Mesendoderm (in vitro differentiated cells): ENCODE data around the gene CH25H.
"Not testable (repeated sequence)": the region's sequence is repeated elsewhere in the genome, so short reads cannot be mapped to it uniquely, and the experiment has no call there.

Source experiments
- DNase-seq: peaks from one replicate; pipeline ENCODE4 v3.0.0; 2013
- H2AK5ac ChIP-seq: 2 replicates; pipeline ENCODE4 v1.6.1; 2013; ENCODE audit warnings: low read length, inconsistent platforms
- H2BK120ac ChIP-seq: 2 replicates; pipeline ENCODE4 v1.6.1; 2013; ENCODE audit warnings: low read depth, mild to moderate bottlenecking, low read length, moderate library complexity, mixed read lengths
- H2BK15ac ChIP-seq: replicated peaks from 2 replicates; pipeline ENCODE4 v1.6.1; 2013; ENCODE audit warnings: low read depth, mild to moderate bottlenecking, moderate library complexity
- H2BK5ac ChIP-seq: 2 replicates; pipeline ENCODE4 v1.6.1; 2013; ENCODE audit warnings: low read length, inconsistent platforms
- H3K18ac ChIP-seq: 2 replicates; pipeline ENCODE4 v1.6.1; 2013; ENCODE audit warnings: mild to moderate bottlenecking, low read length, mixed read lengths
- H3K23ac ChIP-seq: one replicate; pipeline ENCODE4 v1.6.1; 2013; ENCODE audit warnings: low read length
- H3K27ac ChIP-seq: 2 replicates; pipeline ENCODE4 v1.5.1; 2013; ENCODE audit warnings: low read depth, mild to moderate bottlenecking, inconsistent platforms, low read length, moderate library complexity
- H3K27me3 ChIP-seq: 2 replicates; pipeline ENCODE4 v1.6.1; 2013; ENCODE audit warnings: low read length, control low read depth, mild to moderate bottlenecking, inconsistent platforms; ENCODE audit not compliant: insufficient read depth, poor library complexity
- H3K36me3 ChIP-seq: 2 replicates; pipeline ENCODE4 v1.6.1; 2013; ENCODE audit warnings: low read length, inconsistent platforms; ENCODE audit not compliant: control insufficient read depth, insufficient read depth
- H3K4ac ChIP-seq: one replicate; pipeline ENCODE4 v1.6.1; 2013; ENCODE audit warnings: low read depth, mild to moderate bottlenecking, low read length, moderate library complexity
- H3K4me1 ChIP-seq: 2 replicates; pipeline ENCODE4 v1.6.1; 2013; ENCODE audit warnings: low read depth, low read length, inconsistent platforms; ENCODE audit not compliant: control insufficient read depth
- H3K4me2 ChIP-seq: 2 replicates; pipeline ENCODE4 v1.6.1; 2013; ENCODE audit warnings: low read length
- H3K4me3 ChIP-seq: 2 replicates; pipeline ENCODE4 v1.5.1; 2013; ENCODE audit warnings: mild to moderate bottlenecking, low read length
- H3K56ac ChIP-seq: one replicate; pipeline ENCODE4 v1.6.1; 2013; ENCODE audit warnings: low read length
- H3K79me1 ChIP-seq: 2 replicates; pipeline ENCODE4 v1.6.1; 2013; ENCODE audit warnings: low read length, inconsistent platforms
- H3K79me2 ChIP-seq: 2 replicates; pipeline ENCODE4 v1.6.1; 2013; ENCODE audit warnings: mild to moderate bottlenecking, low read length; ENCODE audit not compliant: control insufficient read depth, insufficient read depth
- H3K9ac ChIP-seq: 2 replicates; pipeline ENCODE4 v1.6.1; 2013; ENCODE audit warnings: low read length, inconsistent platforms
- H4K5ac ChIP-seq: one replicate; pipeline ENCODE4 v1.6.1; 2013; ENCODE audit warnings: low read length
- H4K8ac ChIP-seq: one replicate; pipeline ENCODE4 v1.6.1; 2013; ENCODE audit warnings: low read depth, mild to moderate bottlenecking, control low read depth, low read length, moderate library complexity
- WGBS: extraction: QIAGEN DNeasy Blood & Tissue Kit; methylation state at CpG from one replicate; pipeline ENCODE4 v1.1.7; 2013; ENCODE audit warnings: low lambda C conversion rate, missing lambda C conversion rate; ENCODE audit not compliant: insufficient coverage; ENCODE audit errors: extremely low coverage; 5-methylcytosine and 5-hydroxymethylcytosine counted together

CH25H gene

GRCh38 chr10:89203237-89203636 is 3.9 kb downstream of the CH25H start:
- Histone ChIP-seq H3K23ac (no peak overlapping the region), H3K79me1 (no peaks in the 10 kb centered on the region), H3K4me1 (peaks cover 2% of the 10 kb centered on the region), H3K4me2 (no peak overlapping the region), H2BK15ac (no peak overlapping the region), H2AK5ac (no peak overlapping the region), H3K56ac (no peak overlapping the region), H2BK5ac (no peak overlapping the region), H3K27ac (no peak overlapping the region), H3K79me2 (no peaks in the 10 kb centered on the region), H3K4ac (no peak overlapping the region), H3K27me3 (peaks cover 20% of the 10 kb centered on the region), H3K36me3 (no peaks in the 10 kb centered on the region), H3K18ac (no peak overlapping the region), H3K4me3 (no peak overlapping the region), H3K9ac (no peak overlapping the region), H2BK120ac (no peak overlapping the region), H4K5ac (no peak overlapping the region), H4K8ac (no peak overlapping the region)
- WGBS, result no CpG with 5 or more reads among the region's 1 CpG
- DNase-seq, result no peak

DNA sequence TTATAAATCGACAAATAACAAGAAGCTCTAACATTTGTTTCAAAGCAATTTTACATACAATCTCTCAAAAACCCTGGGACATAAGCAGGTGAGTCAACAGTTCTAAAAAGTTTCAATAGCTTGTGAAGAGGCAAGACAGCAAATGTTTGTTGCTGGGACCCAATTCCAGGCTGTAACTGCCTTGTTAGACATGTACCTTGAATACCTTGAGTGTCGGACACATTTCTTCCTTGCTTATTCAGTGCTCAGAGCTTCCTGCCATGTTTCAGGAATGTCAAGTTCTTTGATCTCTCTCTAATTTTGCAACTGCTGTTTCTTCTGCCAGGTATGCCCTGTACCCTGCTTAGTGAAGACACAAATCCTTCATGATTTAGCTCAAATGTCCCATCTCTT is 5.1 kb downstream of the CH25H start:
- no peak overlapping the region for H3K18ac ChIP-seq
- no peak overlapping the region for H3K4me2 ChIP-seq
- H3K36me3 ChIP-seq, result no peaks in the 10 kb centered on the region
- no peak overlapping the region for H2BK15ac ChIP-seq
- WGBS, result 100% methylated on average over 1 of the region's 2 CpGs
- H4K5ac ChIP-seq, result no peak overlapping the region
- H3K4me1 ChIP-seq, result no peaks in the 10 kb centered on the region
- no peak overlapping the region for H3K4ac ChIP-seq
- H3K27me3 ChIP-seq, result peaks cover 10% of the 10 kb centered on the region
- no peak overlapping the region for H2AK5ac ChIP-seq
- DNase-seq, result no peak
- H3K27ac ChIP-seq, result no peak overlapping the region
- no peak overlapping the region for H3K4me3 ChIP-seq
- no peak overlapping the region for H2BK120ac ChIP-seq
- H3K79me2 ChIP-seq, result no peaks in the 10 kb centered on the region
- H4K8ac ChIP-seq, result no peak overlapping the region
- no peak overlapping the region for H3K9ac ChIP-seq
- H3K56ac ChIP-seq, result no peak overlapping the region
- H2BK5ac ChIP-seq, result no peak overlapping the region
- no peaks in the 10 kb centered on the region for H3K79me1 ChIP-seq
- no peak overlapping the region for H3K23ac ChIP-seq

DNA sequence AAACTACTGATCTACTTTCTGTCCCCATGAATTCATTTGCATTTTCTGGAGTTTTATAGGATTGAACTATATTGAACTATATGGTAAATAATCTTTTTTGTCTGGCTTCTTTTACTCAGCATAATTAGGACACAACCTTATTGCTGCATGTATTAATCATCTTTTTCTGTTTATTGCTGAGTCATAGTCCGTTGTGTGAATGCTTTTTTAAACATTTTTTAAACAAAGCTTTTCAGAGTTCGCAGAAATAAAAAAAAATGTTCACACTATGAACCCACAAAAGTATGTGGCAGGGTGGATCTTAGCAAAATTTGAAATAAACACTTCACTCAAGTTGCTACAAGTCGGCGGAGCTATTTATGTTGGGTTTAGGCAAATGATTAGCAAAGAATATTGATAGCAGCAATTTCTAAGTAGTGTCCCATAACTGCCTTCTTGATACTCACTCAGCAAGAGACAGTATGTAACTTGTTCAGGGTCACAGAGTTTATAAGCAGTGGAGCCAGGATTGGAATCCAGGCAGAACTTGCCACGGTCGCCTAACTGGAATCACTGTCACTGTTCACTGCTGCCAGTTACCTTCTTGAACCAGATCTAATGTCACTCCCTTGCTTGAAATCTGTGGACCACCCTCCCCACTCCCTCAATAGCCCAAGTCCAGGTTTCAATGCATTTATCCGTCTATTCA is 5.6 kb downstream of the CH25H start:
- 100% methylated on average over 1 of the region's 7 CpGs for WGBS
- no peak overlapping the region for H2BK120ac ChIP-seq
- H3K36me3 ChIP-seq, result no peaks in the 10 kb centered on the region
- H3K4me2 ChIP-seq, result no peak overlapping the region
- H2BK5ac ChIP-seq, result no peak overlapping the region
- no peak overlapping the region for H4K8ac ChIP-seq
- H3K9ac ChIP-seq, result no peak overlapping the region
- no peak overlapping the region for H3K4me3 ChIP-seq
- H3K4me1 ChIP-seq, result no peaks in the 10 kb centered on the region
- no peak overlapping the region for H3K18ac ChIP-seq
- no peak overlapping the region for H3K23ac ChIP-seq
- H2AK5ac ChIP-seq, result no peak overlapping the region
- no peak overlapping the region for H2BK15ac ChIP-seq
- peaks cover 6% of the 10 kb centered on the region for H3K27me3 ChIP-seq
- DNase-seq, result no peak
- no peaks in the 10 kb centered on the region for H3K79me1 ChIP-seq
- no peak overlapping the region for H3K27ac ChIP-seq
- H3K56ac ChIP-seq, result no peak overlapping the region
- no peak overlapping the region for H4K5ac ChIP-seq
- no peaks in the 10 kb centered on the region for H3K79me2 ChIP-seq
- H3K4ac ChIP-seq, result no peak overlapping the region

- Histone ChIP-seq H3K79me1 (no peaks in the 10 kb centered on the region), H2BK5ac (no peak overlapping the region), H3K9ac (no peak overlapping the region), H3K56ac (no peak overlapping the region), H3K27me3 (no peaks in the 10 kb centered on the region), H3K4me2 (no peak overlapping the region), H3K23ac (no peak overlapping the region), H2BK15ac (no peak overlapping the region), H4K5ac (no peak overlapping the region), H4K8ac (no peak overlapping the region), H2AK5ac (no peak overlapping the region), H3K27ac (no peak overlapping the region), H3K18ac (no peak overlapping the region), H2BK120ac (no peak overlapping the region), H3K4ac (no peak overlapping the region), H3K4me1 (no peaks in the 10 kb centered on the region), H3K36me3 (no peaks in the 10 kb centered on the region), H3K79me2 (no peaks in the 10 kb centered on the region), H3K4me3 (no peak overlapping the region)
- DNase-seq, result no peak
- WGBS, result no CpG with 5 or more reads among the region's 4 CpGs
Observed at GRCh38 chr10:89197473-89197872, 9.6 kb downstream of the CH25H start.

DNA sequence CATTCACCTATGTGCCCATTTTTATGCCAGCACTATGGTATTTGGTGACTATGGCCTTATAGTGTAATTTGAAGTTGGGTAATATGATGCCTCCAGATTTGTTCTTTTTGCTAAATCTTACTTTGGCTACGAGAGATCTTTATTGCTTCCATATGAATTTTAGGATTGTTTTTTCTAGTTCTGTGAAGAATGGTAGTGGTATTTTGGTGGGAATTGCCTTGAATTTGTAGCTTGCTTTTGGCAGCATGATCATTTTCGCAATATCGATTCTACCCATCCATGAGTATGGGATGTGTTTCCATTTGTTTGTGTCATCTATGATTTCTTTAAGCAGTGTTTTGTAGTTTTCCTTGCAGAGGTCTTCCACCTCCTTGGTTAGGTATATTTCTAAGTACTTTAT is 15.8 kb downstream of the CH25H start:
- WGBS, result no CpG with 5 or more reads among the region's 3 CpGs
- not testable (repeated sequence) for H3K23ac ChIP-seq, H3K4ac ChIP-seq, H2AK5ac ChIP-seq, H3K9ac ChIP-seq, H3K79me2 ChIP-seq, H3K79me1 ChIP-seq, H3K4me3 ChIP-seq, H3K4me1 ChIP-seq, H3K56ac ChIP-seq, H3K27ac ChIP-seq, DNase-seq, H3K36me3 ChIP-seq, H2BK5ac ChIP-seq, H3K4me2 ChIP-seq, H3K18ac ChIP-seq, H3K27me3 ChIP-seq, H2BK120ac ChIP-seq, H4K5ac ChIP-seq, H4K8ac ChIP-seq, H2BK15ac ChIP-seq

GRCh38 chr10:89189211-89189734 is 17.8 kb downstream of the CH25H start:
- Histone ChIP-seq H3K27me3 (no peaks in the 10 kb centered on the region), H3K79me2 (no peaks in the 10 kb centered on the region), H3K79me1 (no peaks in the 10 kb centered on the region), H3K27ac (no peak overlapping the region), H3K56ac (no peak overlapping the region), H3K9ac (no peak overlapping the region), H2BK15ac (no peak overlapping the region), H2AK5ac (no peak overlapping the region), H4K5ac (no peak overlapping the region), H3K4me3 (no peak overlapping the region), H3K4ac (no peak overlapping the region), H2BK120ac (no peak overlapping the region), H2BK5ac (no peak overlapping the region), H3K4me2 (no peak overlapping the region), H4K8ac (no peak overlapping the region), H3K36me3 (no peaks in the 10 kb centered on the region), H3K23ac (no peak overlapping the region), H3K18ac (no peak overlapping the region), H3K4me1 (no peaks in the 10 kb centered on the region)
- no CpG with 5 or more reads among the region's 2 CpGs for WGBS
- DNase-seq, result no peak
